Activated CD8-positive, alpha-beta memory T cell treated with anti-CD3 and anti-CD28 coated beads, Interleukin-2, amount 10 ng/mL, durations not matched to agents 7 days and 5 days (primary cell): ENCODE data around the gene RAB9A. TPM values are rescaled to one million over a fixed set of nuclear protein-coding genes. Genes with fewer than 3 reads are reported as not detected.
A peak's percentile ranks its signal among the peaks of the same experiment; 100 is the strongest.
"Not testable (repeated sequence)": the region's sequence is repeated elsewhere in the genome, so short reads cannot be mapped to it uniquely, and the experiment has no call there.

Experiments used
- ATAC-seq: fragments of 150-1000 bp; cut with Tn5 transposase; one replicate; pipeline ENCODE4 v1.10.0; 2021; ENCODE audit warnings: moderate library complexity
- CTCF ChIA-PET: fragments of 350-600 bp; sonication (Branson Sonifier 250); formaldehyde crosslinking; loops from one replicate; lab custom pipeline; 2021; ENCODE audit warnings: antibody characterized with exemption; lab: Charles Lee
- DNase-seq: peaks from one replicate; pipeline ENCODE4 v3.0.0-alpha.2; 2020
- H3K27ac Mint-ChIP-seq: one replicate; pipeline ENCODE4 v1.8.0; 2021; ENCODE audit warnings: mild to moderate bottlenecking, mixed read lengths
- H3K27me3 Mint-ChIP-seq: one replicate; pipeline ENCODE4 v1.8.0; 2021; ENCODE audit warnings: mixed read lengths
- H3K36me3 Mint-ChIP-seq: one replicate; pipeline ENCODE4 v1.8.0; 2021; ENCODE audit warnings: mild to moderate bottlenecking, mixed read lengths
- H3K4me1 Mint-ChIP-seq: one replicate; pipeline ENCODE4 v1.8.0; 2021; ENCODE audit warnings: mixed read lengths
- H3K4me3 Mint-ChIP-seq: one replicate; pipeline ENCODE4 v1.8.0; 2021; ENCODE audit warnings: mild to moderate bottlenecking, moderate library complexity, mixed read lengths
- H3K9me3 Mint-ChIP-seq: one replicate; pipeline ENCODE4 v1.8.0; 2022; ENCODE audit warnings: low read depth, mixed read lengths
- total RNA-seq, 2 experiments: library from RNA; stranded (reverse); gene quantifications; one replicate each; pipeline ENCODE4 v1.2.3, GENCODE V29; 2021

RAB9A gene, protein sequence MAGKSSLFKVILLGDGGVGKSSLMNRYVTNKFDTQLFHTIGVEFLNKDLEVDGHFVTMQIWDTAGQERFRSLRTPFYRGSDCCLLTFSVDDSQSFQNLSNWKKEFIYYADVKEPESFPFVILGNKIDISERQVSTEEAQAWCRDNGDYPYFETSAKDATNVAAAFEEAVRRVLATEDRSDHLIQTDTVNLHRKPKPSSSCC
- total RNA-seq: 10 to 100 TPM; 13.7 to 20.3 TPM

DNA sequence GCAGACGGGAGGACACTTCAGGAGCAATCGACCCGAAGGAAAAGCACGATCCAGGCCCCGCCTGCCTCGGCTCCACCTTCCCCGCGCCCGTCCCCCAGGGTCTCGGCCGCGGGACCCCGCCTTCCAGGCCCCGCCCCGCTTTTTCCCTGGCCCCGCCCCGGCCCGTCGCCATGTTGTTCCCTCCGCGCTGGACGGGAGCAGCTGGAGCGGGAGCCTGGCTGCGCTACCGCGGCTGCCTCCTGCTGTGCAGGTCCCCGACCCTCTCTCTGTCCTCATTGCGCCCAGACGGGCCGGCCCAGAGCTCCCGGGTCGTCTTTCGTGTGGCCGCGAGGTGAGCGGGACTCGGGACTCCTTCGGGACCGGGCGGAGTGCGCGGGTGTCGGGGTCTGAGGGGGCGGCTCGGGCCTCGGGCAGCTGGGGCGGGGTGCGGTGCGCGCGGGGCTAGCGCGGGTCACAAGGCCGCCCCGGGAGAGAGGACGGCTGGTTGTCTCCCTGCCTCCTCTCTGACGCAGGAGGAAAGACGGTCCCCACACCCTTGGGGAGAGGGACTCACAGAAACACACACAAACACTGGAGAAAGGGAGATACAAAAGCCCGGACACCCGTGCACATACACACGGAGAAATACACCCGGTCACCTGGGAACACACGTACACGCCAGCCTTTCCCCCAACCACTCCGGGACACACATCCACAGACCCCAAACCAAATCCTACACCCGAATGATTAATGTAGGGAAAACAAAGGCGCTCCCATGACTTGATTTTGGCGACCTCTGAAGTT, at the start of gene RAB9A:
Gene RAB9A, plus strand, starts transcription at position 171 of the 783 bp plus-strand sequence. CDS start 19,619 bp downstream, outside the sequence.
- no peaks in the 10 kb centered on the region for H3K9me3 Mint-ChIP-seq
- CTCF ChIA-PET: interaction anchor here (1.4 kb wide), 1 partner anchor 36 kb away, joined by 4 read pairs; no protein-coding TSS in a partner anchor
- no peaks in the 10 kb centered on the region for H3K27me3 Mint-ChIP-seq
- DNase-seq (peak; percentile 84), ATAC-seq (peak; percentile 96)
- peaks cover 3% of the 10 kb centered on the region for H3K36me3 Mint-ChIP-seq
- peak within 1 kb of the TSS; percentile 94 for H3K27ac Mint-ChIP-seq
- peaks cover 52% of the 10 kb centered on the region for H3K4me1 Mint-ChIP-seq
- peak within 1 kb of the TSS; percentile 82 for H3K4me3 Mint-ChIP-seq

DNA sequence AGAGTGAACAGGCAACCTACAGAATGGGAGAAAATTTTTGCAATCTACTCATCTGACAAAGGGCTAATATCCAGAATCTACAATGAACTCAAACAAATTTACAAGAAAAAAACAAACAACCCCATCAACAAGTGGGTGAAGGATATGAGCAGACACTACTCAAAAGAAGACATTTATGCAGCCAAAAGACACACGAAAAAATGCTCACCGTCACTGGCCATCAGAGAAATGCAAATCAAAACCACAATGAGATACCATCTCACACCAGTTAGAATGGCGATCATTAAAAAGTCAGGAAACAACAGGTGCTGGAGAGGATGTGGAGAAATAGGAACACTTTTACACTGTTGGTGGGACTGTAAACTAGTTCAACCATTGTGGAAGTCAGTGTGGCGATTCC, 47.2 kb upstream of the RAB9A start:
- not testable (repeated sequence) for H3K27ac Mint-ChIP-seq, ATAC-seq, H3K36me3 Mint-ChIP-seq, DNase-seq, H3K4me1 Mint-ChIP-seq, H3K9me3 Mint-ChIP-seq, H3K27me3 Mint-ChIP-seq, H3K4me3 Mint-ChIP-seq
- CTCF ChIA-PET: interaction anchor here (1.5 kb wide), 1 partner anchor 695 kb away, joined by 4 read pairs; no protein-coding TSS in a partner anchor

DNA sequence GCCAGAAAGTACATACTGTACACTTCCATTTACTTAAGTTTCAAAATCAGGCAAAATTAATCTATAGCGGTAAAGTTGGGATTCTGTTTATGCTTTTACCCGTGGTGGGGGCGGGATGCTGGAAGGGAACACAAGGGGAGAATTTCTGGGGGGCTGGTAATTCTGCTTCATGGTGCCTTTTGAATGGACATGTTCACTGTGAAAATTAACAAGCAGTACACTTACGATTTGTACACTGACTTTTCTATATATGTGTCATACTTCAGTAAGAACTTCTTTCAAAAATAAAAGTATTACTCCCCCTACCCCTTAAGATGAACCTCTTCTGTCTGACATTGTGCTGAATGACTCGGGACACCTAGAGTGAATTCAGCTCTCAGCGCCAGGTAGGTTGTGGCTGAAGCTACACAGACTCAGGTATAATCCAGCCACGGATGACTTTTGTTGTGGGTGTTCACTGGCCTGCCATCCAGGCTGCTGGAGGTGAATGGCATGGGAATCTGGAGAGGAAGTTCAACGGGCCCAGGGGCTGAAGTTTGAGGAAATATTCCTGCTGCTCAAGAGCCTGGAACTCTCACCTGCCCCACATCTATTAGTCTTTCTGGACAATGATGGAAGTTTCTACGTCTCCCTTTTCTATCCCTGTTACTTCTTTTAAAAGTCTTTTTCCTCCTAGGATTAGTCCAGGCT, 43.3 kb upstream of the RAB9A start:
- Mint-ChIP-seq H3K4me3 (no peak overlapping the region), H3K9me3 (no peaks in the 10 kb centered on the region), H3K27me3 (no peaks in the 10 kb centered on the region), H3K36me3 (no peaks in the 10 kb centered on the region), H3K27ac (no peak overlapping the region), H3K4me1 (peaks cover 17% of the 10 kb centered on the region)
- ATAC-seq (no peak), DNase-seq (no peak)
- CTCF ChIA-PET: interaction anchor here (0.7 to 4.4 kb wide), 12 partner anchors 13 to 387 kb away, joined by 3 to 45 read pairs (median 3); no protein-coding TSS in a partner anchor

DNA sequence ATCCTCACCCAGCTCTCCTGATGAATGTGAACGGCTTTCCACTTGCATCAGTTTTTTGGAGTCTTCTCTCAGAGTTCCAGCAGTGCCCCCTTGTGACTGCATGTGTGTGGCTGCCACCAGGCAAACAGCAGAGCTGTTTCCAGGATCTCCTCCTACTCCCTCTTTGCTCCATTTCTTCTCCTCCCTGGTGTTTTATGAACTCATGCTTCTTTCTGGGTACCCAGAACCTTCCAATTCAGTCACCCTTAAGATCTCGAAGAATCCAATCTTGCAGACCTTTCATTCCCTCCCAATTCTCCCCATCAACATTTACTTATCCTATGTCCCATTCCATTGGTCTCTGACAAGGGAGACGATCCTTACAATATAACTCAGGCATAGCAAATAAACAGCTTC, 42.8 kb upstream of the RAB9A start:
- no peaks in the 10 kb centered on the region for H3K9me3 Mint-ChIP-seq
- H3K36me3 Mint-ChIP-seq: no peaks in the 10 kb centered on the region
- no peaks in the 10 kb centered on the region for H3K27me3 Mint-ChIP-seq
- peak; percentile 65 for DNase-seq
- no peak overlapping the region for H3K4me3 Mint-ChIP-seq
- H3K4me1 Mint-ChIP-seq: peaks cover 17% of the 10 kb centered on the region
- no peak for ATAC-seq
- peak overlapping the region; percentile 32 for H3K27ac Mint-ChIP-seq
- CTCF ChIA-PET: interaction anchor here (0.7 to 4.4 kb wide), 12 partner anchors 14 to 386 kb away, joined by 3 to 45 read pairs (median 3); no protein-coding TSS in a partner anchor

DNA sequence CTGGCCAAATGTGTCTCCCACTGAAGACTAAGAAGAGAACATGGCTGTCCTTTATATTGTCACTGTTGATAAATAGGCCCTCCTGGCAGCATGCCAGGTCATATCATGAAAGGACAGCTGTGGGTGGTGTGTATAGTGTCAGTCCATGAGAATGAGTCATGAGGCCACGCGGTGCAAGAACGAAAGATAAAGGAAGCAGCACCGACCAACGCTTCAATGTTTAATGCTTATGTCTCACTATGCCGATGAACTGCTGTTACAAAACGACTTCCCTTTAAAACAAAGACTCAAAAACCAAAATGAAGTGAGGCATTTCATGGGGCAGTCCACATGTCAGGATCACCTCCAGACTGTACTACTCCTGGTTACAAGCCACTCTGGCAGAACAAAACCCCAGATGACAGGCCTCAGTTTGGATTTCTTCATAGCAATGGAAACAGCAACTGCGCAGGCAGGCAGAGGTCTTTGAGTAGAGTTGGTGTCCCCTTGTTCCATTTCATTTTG, 41.2 kb upstream of the RAB9A start:
- Mint-ChIP-seq H3K27me3 (no peaks in the 10 kb centered on the region), H3K4me3 (peak overlapping the region; percentile 32), H3K4me1 (peaks cover 26% of the 10 kb centered on the region), H3K27ac (peak overlapping the region; percentile 85), H3K9me3 (no peaks in the 10 kb centered on the region), H3K36me3 (no peaks in the 10 kb centered on the region)
- DNase-seq: peak; percentile 83
- ATAC-seq: peak; percentile 93
- CTCF ChIA-PET: interaction anchor here (1.0 to 4.4 kb wide), 2 partner anchors 43 to 140 kb away, joined by 3 to 45 read pairs; no protein-coding TSS in a partner anchor

DNA sequence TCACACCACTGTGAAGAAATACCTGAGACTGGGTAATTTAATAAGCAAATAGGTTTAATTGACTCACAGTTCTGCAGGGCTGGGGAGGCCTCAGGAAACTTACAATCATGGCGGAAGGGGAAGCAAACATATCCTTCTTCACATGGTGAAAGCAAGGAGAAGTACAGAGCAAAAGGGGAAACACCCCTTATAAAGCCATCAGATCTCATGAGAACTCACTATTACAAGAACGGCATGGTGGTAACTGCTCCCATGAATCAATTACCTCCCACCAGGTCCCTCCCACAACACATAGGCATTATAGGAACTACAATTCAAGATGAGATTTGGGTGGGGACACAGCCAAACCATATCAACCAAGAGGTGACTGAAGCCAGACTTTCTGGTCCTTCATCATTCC, 40.6 kb upstream of the RAB9A start:
- ATAC-seq, H3K9me3 Mint-ChIP-seq, H3K4me3 Mint-ChIP-seq, DNase-seq, CTCF ChIA-PET, H3K27me3 Mint-ChIP-seq, H3K36me3 Mint-ChIP-seq: not testable (repeated sequence)
- Mint-ChIP-seq H3K4me1 (peaks cover 26% of the 10 kb centered on the region), H3K27ac (peak overlapping the region; percentile 85)

DNA sequence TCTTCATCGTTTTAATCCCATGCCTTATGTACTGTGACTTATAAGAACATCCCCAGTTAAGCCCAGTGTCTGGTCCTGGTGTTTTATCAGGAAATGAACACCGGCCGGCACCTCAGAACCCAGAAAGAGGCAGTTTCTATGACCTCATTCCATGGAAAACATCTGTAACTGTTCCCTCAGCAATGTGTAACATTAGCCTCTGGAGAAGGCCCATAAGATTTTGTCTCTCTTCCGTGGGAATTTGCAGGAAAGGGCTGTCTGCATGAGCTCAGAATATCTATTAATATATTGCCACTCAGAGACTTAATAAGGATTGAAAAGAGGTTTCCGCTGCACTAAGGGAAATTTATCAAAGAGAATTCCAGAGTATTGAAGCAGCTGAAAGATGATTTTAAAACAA, 39.1 kb upstream of the RAB9A start:
- H3K27me3 Mint-ChIP-seq: no peaks in the 10 kb centered on the region
- ATAC-seq (no peak), DNase-seq (no peak)
- H3K4me1 Mint-ChIP-seq: peaks cover 33% of the 10 kb centered on the region
- no peak overlapping the region for H3K4me3 Mint-ChIP-seq
- no peaks in the 10 kb centered on the region for H3K36me3 Mint-ChIP-seq
- CTCF ChIA-PET: interaction anchor here (1.2 kb wide), 1 partner anchor 143 kb away, joined by 4 read pairs; no protein-coding TSS in a partner anchor
- no peak overlapping the region for H3K27ac Mint-ChIP-seq
- no peaks in the 10 kb centered on the region for H3K9me3 Mint-ChIP-seq

DNA sequence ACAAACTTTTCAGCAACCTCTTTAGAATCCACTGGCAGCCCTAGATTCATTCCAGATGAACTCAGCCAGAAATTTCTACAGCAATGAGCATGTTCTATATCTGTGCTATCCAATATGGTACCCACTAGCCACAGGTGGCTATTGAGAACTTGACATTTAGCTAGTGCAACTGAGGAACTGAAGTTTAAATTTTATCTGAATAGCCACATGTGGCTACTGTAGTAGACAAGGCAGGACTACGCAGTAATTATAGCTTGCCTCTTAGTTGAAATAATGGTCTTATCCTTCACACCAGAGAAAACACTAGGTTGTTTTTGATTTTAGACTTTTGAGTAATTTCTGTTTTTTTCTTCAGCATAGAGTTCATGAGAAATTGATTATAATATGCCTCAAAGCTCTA, 38.6 kb upstream of the RAB9A start:
- peaks cover 38% of the 10 kb centered on the region for H3K4me1 Mint-ChIP-seq
- H3K27me3 Mint-ChIP-seq: no peaks in the 10 kb centered on the region
- no peak for DNase-seq
- no peak overlapping the region for H3K4me3 Mint-ChIP-seq
- CTCF ChIA-PET: interaction anchor here (1.2 kb wide), 1 partner anchor 143 kb away, joined by 4 read pairs; no protein-coding TSS in a partner anchor
- H3K27ac Mint-ChIP-seq: no peak overlapping the region
- H3K36me3 Mint-ChIP-seq: no peaks in the 10 kb centered on the region
- H3K9me3 Mint-ChIP-seq: no peaks in the 10 kb centered on the region
- no peak for ATAC-seq

DNA sequence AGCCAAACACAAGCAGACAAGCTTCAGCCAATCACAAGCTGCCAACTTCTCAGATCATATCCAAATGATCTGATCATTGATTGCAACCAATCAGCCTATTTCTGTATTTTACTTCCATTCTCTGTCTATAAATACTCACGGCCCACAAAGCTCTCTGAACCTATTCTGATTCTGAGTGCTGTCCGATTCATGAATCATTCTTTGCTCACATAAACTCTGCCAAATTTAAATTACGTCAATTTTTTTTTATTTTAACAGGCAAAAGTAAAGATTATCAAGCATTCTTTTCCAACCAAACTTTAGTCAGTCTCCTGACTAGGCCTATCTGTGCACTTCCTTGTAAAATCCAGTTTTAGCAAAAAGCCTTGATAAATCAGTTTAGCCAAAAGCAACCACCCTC, 37.8 kb upstream of the RAB9A start:
- H3K4me3 Mint-ChIP-seq: no peak overlapping the region
- no peak overlapping the region for H3K27ac Mint-ChIP-seq
- DNase-seq (no peak), ATAC-seq (no peak)
- CTCF ChIA-PET: interaction anchor here (1.2 kb wide), 1 partner anchor 144 kb away, joined by 4 read pairs; no protein-coding TSS in a partner anchor
- no peaks in the 10 kb centered on the region for H3K9me3 Mint-ChIP-seq
- H3K36me3 Mint-ChIP-seq: no peaks in the 10 kb centered on the region
- H3K27me3 Mint-ChIP-seq: no peaks in the 10 kb centered on the region
- peaks cover 37% of the 10 kb centered on the region for H3K4me1 Mint-ChIP-seq

DNA sequence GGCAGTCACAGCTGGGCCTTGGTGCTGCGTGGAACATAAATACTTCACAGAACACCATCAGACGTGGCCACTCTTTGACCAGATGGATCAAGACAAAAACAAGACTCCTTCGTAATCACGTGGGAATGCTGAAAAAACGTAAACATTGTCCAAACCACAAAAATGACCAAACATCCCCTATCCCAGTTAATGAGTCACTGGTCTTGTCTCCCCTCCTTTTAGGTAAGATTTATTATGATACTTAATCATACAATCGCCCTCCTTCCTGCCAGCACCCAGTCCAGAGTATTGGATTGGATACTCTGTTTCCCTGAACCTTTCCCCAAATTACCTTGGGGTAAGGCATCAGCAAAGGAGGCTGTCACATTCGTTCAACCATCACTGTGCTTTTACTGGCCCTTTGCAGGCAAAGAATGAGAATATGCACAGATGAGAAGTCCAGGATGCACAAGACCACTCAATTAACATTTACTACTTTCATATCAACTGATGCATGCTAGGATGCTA, 36.6 kb upstream of the RAB9A start:
- Mint-ChIP-seq H3K36me3 (no peaks in the 10 kb centered on the region), H3K4me3 (peak overlapping the region; percentile 83), H3K27me3 (no peaks in the 10 kb centered on the region), H3K4me1 (peaks cover 31% of the 10 kb centered on the region), H3K27ac (peak overlapping the region; percentile 95), H3K9me3 (no peaks in the 10 kb centered on the region)
- CTCF ChIA-PET: interaction anchor here (1.7 kb wide), 1 partner anchor 145 kb away, joined by 5 read pairs; no protein-coding TSS in a partner anchor
- ATAC-seq (no peak), DNase-seq (no peak)

DNA sequence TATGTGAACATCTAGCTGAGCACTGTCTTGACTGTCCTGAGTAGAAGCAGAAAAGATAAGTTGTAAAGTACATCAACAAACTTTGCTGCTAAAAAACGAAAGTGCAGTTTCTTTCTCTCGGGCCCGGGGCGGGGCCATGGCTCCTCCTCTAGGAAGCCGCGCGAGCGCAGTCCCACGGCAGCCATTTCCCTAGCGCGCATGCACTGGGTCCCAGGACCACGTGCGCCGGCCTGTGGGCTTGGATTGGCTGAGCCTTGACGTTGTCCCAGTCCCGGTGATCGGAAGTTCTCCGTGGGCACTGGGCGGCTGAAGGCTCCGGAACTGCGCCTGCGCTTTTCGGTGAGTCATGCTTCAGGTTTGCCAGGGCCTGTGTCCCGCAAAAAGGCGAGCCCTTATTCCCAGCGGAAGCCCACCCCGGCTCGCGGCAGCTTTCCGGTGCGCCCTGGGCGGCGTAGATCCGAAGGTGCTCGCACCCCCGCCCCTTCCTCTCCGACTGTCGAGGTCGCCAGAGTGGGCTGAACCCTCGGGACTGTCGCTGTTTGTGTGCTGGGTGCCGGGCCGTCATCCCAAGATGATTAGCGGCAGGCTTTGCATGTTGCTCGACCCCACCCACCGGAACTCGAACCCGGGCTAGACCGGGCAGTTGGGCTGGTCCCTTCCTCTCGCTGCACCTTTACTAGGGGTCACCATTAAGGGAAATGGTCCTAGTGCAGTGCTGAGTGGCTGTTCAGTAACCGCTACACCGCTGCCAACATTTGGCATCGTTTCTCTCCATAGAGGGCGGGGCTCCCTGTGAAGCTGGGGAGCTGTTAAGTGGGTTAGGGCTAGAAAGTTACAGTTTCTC, 35.9 kb upstream of the RAB9A start, which contains the start of gene TCEANC:
Gene TCEANC, plus strand, starts transcription at position 292 of the 844 bp plus-strand sequence. CDS start 9,368 bp downstream, outside the sequence.
- H3K9me3 Mint-ChIP-seq: no peaks in the 10 kb centered on the region
- H3K27me3 Mint-ChIP-seq: no peaks in the 10 kb centered on the region
- H3K4me3 Mint-ChIP-seq: peak within 1 kb of the TSS; percentile 83
- H3K36me3 Mint-ChIP-seq: no peaks in the 10 kb centered on the region
- DNase-seq: peak; percentile 97
- H3K4me1 Mint-ChIP-seq: peaks cover 25% of the 10 kb centered on the region
- CTCF ChIA-PET: interaction anchor here (0.7 to 1.7 kb wide), 3 partner anchors 35 to 146 kb away, joined by 3 to 5 read pairs (median 3); no protein-coding TSS in a partner anchor
- H3K27ac Mint-ChIP-seq: peak within 1 kb of the TSS; percentile 95
- ATAC-seq: peak; percentile 98

DNA sequence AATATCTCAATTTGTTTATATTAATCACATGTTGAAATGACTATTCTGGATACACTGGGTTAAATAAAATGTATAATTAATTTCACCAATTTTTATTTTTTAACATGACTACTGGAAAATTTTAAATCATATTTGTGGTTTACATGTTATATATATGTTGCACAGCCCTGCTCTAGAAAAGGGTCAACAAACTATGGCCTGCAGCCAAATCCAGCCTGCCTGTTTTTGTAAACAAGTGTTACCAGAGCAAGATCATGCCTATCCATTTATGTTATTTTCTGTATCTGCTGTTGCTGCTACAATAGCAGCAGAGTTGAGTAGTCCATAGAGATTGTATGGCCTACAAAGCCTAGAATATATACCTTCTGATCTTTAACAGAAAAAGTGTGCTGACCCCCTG, 34.8 kb upstream of the RAB9A start:
- Mint-ChIP-seq H3K9me3 (no peaks in the 10 kb centered on the region), H3K27ac (peak overlapping the region; percentile 95), H3K27me3 (no peaks in the 10 kb centered on the region), H3K4me1 (peaks cover 29% of the 10 kb centered on the region), H3K36me3 (no peaks in the 10 kb centered on the region), H3K4me3 (peak overlapping the region; percentile 83)
- ATAC-seq (no peak), DNase-seq (no peak)
- CTCF ChIA-PET: interaction anchor here (0.8 to 1.7 kb wide), 2 partner anchors 34 to 147 kb away, joined by 3 to 5 read pairs; no protein-coding TSS in a partner anchor
